Neural cell (in vitro differentiated cells): Measurements from ENCODE around the gene EAF2. TPM values are rescaled to one million over a fixed set of nuclear protein-coding genes. Genes with fewer than 3 reads are reported as not detected.

ENCODE experiments used
- H2AFZ ChIP-seq: fragments of 200-600, 300-800 bp; sonication (generic), shearing (Covaris generic); 2 replicates; pipeline ENCODE4 v1.6.0; 2014; ENCODE audit warnings: low read depth, mild to moderate bottlenecking, antibody characterized with exemption, low read length, moderate library complexity
- H3F3A ChIP-seq: fragments of 200-600 bp; shearing (Covaris generic); 2 replicates; pipeline ENCODE4 v1.6.1; 2016; ENCODE audit warnings: mild to moderate bottlenecking, moderate library complexity, mixed read lengths, antibody characterized with exemption, low read length; ENCODE audit not compliant: insufficient read depth, poor library complexity, severe bottlenecking
- H3K27ac ChIP-seq: fragments of 200-600, 300-800 bp; sonication (generic), shearing (Covaris generic); 2 replicates; pipeline ENCODE4 v1.5.1; 2014; ENCODE audit warnings: mild to moderate bottlenecking, low read length, moderate library complexity
- H3K27me3 ChIP-seq: fragments of 300-800, 200-600 bp; sonication (generic), shearing (Covaris generic); 2 replicates; pipeline ENCODE4 v1.6.0; 2014; ENCODE audit warnings: mild to moderate bottlenecking, low read depth, low read length, moderate library complexity; ENCODE audit not compliant: insufficient read depth
- H3K36me3 ChIP-seq: fragments of 300-800, 200-600 bp; sonication (generic), shearing (Covaris generic); 2 replicates; pipeline ENCODE4 v1.5.1; 2014; ENCODE audit warnings: mild to moderate bottlenecking, antibody characterized with exemption, low read length, moderate library complexity; ENCODE audit not compliant: insufficient read depth
- H3K4me2 ChIP-seq: fragments of 300-800, 200-600 bp; sonication (generic), shearing (Covaris generic); 2 replicates; pipeline ENCODE4 v1.6.0; 2014; ENCODE audit warnings: mild to moderate bottlenecking, low read length
- H3K4me3 ChIP-seq: fragments of 300-800, 200-600 bp; sonication (generic), shearing (Covaris generic); 2 replicates; pipeline ENCODE4 v1.5.1; 2014; ENCODE audit warnings: mild to moderate bottlenecking, low read length, moderate library complexity
- H3K79me2 ChIP-seq: fragments of 200-600 bp; shearing (Covaris generic); replicated peaks from 2 replicates; pipeline ENCODE4 v1.6.0; 2014; ENCODE audit warnings: mild to moderate bottlenecking, low read length, moderate library complexity; ENCODE audit not compliant: insufficient read depth
- H3K9ac ChIP-seq: fragments of 300-800, 200-600 bp; sonication (generic), shearing (Covaris generic); 2 replicates; pipeline ENCODE4 v1.6.1; 2016; ENCODE audit warnings: mild to moderate bottlenecking, low read length, mixed read lengths
- H3K9me2 ChIP-seq: fragments of 200-600 bp; shearing (Covaris generic); 2 replicates; pipeline ENCODE4 v1.6.1; 2016; ENCODE audit warnings: mild to moderate bottlenecking, low read length, mixed read lengths; ENCODE audit not compliant: insufficient read depth
- H3K9me3 ChIP-seq: fragments of 200-600, 300-800 bp; sonication (generic), shearing (Covaris generic); 2 replicates; pipeline ENCODE4 v1.6.1; 2016; ENCODE audit warnings: mild to moderate bottlenecking, mixed run types, low read length, moderate library complexity, mixed read lengths
- H4K20me1 ChIP-seq: fragments of 200-600 bp; shearing (Covaris generic); 2 replicates; pipeline ENCODE4 v1.6.1; 2016; ENCODE audit warnings: mild to moderate bottlenecking, mixed run types; ENCODE audit not compliant: insufficient read depth
- EP300 ChIP-seq: fragments of 450-650 bp; conservative IDR thresholded peaks from 2 replicates; pipeline ENCODE4 v1.6.1; 2014; ENCODE audit warnings: antibody characterized with exemption, mild to moderate bottlenecking, moderate library complexity; ENCODE audit not compliant: poor library complexity, severe bottlenecking
- EZH2 ChIP-seq: fragments of 200-600, 300-800 bp; shearing (Covaris generic), sonication (generic); IDR thresholded peaks from 2 replicates; pipeline ENCODE4 v1.6.1; 2014; ENCODE audit warnings: antibody characterized with exemption, low read length, borderline replicate concordance, mild to moderate bottlenecking; ENCODE audit not compliant: insufficient read depth, poor library complexity, severe bottlenecking
- MXI1 ChIP-seq: fragments of 450-650 bp; conservative IDR thresholded peaks from 2 replicates; pipeline ENCODE4 v1.6.1; 2014; ENCODE audit warnings: antibody characterized with exemption, mild to moderate bottlenecking; ENCODE audit not compliant: poor library complexity, severe bottlenecking
- POLR2AphosphoS5 ChIP-seq: IDR thresholded peaks from 2 replicates; pipeline ENCODE4 v1.6.1; 2012
- RAD21 ChIP-seq: fragments of 450-650 bp; conservative IDR thresholded peaks from 2 replicates; pipeline ENCODE4 v1.6.1; 2014; ENCODE audit warnings: antibody characterized with exemption, mild to moderate bottlenecking, moderate library complexity
- SMC3 ChIP-seq: fragments of 450-650 bp; conservative IDR thresholded peaks from 2 replicates; pipeline ENCODE4 v1.6.1; 2014; ENCODE audit warnings: antibody characterized with exemption, mild to moderate bottlenecking, moderate library complexity; ENCODE audit not compliant: poor library complexity
- TAF1 ChIP-seq: IDR thresholded peaks from 2 replicates; pipeline ENCODE4 v1.6.1; 2012; ENCODE audit warnings: low read depth
- polyA minus RNA-seq: library from RNA; depleted of rRNA, polyadenylated mRNA; stranded (reverse); fragments of >200 nt; gene quantifications from 2 replicates; pipeline ENCODE4 v1.2.3, GENCODE V29; 2014
- polyA plus RNA-seq: library from polyadenylated mRNA; depleted of rRNA; stranded (reverse); fragments of >200 nt; gene quantifications from 2 replicates; pipeline ENCODE4 v1.2.3, GENCODE V29; 2014
- TF ChIP-seq, protein P1 (sequence below): fragments of 450-650 bp; IDR thresholded peaks from 2 replicates; pipeline ENCODE4 v1.5.1; 2014; ENCODE audit warnings: antibody characterized with exemption, mild to moderate bottlenecking, moderate library complexity; ENCODE audit not compliant: poor library complexity, severe bottlenecking
- TF ChIP-seq, protein P2 (sequence below): IDR thresholded peaks from 2 replicates; pipeline ENCODE4 v1.6.1; 2012; ENCODE audit warnings: borderline replicate concordance

Gene EAF2
- 1.2 and 2.0 TPM in 2 replicates for polyA plus RNA-seq
- 5.4 and 6.0 TPM in 2 replicates for polyA minus RNA-seq

DNA sequence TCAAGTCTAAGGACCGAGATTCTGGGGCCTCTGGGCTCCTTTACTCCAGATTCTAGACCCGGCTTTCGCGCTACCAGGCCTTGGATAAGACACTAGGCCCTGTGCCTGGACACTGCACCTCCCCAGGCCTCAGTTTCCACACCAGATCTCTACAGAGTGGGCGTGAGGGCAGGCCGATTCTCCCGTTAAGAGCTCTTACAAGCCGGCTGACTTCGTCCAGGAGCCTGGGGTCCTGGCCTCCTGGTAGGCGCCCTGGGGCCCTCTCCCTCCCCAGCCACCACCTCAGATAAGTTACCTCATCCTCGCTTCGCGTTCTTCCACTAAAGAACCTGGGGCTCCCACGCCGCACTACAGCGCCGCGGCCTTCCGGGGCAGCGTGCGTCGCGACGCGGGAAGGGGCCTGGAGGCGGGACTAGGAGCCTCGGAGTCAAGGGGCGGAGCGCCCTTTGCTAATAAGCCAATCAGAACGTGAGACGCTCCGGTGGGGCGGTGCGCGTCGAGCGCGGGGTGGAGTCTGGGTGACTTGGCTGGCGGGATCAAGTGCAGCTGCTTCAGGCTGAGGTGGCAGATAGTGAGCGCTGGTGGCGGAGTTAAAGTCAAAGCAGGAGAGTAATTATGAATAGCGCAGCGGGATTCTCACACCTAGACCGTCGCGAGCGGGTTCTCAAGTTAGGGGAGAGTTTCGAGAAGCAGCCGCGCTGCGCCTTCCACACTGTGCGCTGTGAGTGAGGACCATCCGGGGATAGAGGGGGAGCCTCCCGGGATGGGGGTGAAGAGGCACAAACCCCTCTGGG, at the start of gene EAF2, which contains the start of gene IQCB1:
Gene EAF2 (plus strand): TSS at position 539 of the 794 bp plus-strand sequence. CDS start 77 bp downstream, at position 616.
Gene IQCB1 (minus strand): TSS at position 390 of the 794 bp plus-strand sequence. CDS start 6,100 bp downstream, outside the sequence.
- peaks cover 7% of the 10 kb centered on the region for H3K27me3 ChIP-seq
- TF ChIP-seq POLR2AphosphoS5 (peak; percentile 45), SMC3 (peak; percentile 49), MXI1 (peak; percentile 93), EP300 (peak; percentile 26), RAD21 (peak; percentile 53), EZH2 (no peak), TAF1 (peak; percentile 52)
- TF ChIP-seq, protein P1, sequence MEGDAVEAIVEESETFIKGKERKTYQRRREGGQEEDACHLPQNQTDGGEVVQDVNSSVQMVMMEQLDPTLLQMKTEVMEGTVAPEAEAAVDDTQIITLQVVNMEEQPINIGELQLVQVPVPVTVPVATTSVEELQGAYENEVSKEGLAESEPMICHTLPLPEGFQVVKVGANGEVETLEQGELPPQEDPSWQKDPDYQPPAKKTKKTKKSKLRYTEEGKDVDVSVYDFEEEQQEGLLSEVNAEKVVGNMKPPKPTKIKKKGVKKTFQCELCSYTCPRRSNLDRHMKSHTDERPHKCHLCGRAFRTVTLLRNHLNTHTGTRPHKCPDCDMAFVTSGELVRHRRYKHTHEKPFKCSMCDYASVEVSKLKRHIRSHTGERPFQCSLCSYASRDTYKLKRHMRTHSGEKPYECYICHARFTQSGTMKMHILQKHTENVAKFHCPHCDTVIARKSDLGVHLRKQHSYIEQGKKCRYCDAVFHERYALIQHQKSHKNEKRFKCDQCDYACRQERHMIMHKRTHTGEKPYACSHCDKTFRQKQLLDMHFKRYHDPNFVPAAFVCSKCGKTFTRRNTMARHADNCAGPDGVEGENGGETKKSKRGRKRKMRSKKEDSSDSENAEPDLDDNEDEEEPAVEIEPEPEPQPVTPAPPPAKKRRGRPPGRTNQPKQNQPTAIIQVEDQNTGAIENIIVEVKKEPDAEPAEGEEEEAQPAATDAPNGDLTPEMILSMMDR, result peak; percentile 52
- TF ChIP-seq, protein P2, sequence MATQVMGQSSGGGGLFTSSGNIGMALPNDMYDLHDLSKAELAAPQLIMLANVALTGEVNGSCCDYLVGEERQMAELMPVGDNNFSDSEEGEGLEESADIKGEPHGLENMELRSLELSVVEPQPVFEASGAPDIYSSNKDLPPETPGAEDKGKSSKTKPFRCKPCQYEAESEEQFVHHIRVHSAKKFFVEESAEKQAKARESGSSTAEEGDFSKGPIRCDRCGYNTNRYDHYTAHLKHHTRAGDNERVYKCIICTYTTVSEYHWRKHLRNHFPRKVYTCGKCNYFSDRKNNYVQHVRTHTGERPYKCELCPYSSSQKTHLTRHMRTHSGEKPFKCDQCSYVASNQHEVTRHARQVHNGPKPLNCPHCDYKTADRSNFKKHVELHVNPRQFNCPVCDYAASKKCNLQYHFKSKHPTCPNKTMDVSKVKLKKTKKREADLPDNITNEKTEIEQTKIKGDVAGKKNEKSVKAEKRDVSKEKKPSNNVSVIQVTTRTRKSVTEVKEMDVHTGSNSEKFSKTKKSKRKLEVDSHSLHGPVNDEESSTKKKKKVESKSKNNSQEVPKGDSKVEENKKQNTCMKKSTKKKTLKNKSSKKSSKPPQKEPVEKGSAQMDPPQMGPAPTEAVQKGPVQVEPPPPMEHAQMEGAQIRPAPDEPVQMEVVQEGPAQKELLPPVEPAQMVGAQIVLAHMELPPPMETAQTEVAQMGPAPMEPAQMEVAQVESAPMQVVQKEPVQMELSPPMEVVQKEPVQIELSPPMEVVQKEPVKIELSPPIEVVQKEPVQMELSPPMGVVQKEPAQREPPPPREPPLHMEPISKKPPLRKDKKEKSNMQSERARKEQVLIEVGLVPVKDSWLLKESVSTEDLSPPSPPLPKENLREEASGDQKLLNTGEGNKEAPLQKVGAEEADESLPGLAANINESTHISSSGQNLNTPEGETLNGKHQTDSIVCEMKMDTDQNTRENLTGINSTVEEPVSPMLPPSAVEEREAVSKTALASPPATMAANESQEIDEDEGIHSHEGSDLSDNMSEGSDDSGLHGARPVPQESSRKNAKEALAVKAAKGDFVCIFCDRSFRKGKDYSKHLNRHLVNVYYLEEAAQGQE, result peak; percentile 31
- no peaks in the 10 kb centered on the region for H3K9me3 ChIP-seq
- H3K36me3 ChIP-seq, result no peaks in the 10 kb centered on the region
- H2AFZ ChIP-seq, result peak within 1 kb of the TSS; percentile 72
- peak within 1 kb of the TSS; percentile 89 for H3K4me2 ChIP-seq
- H3K27ac ChIP-seq, result peak within 1 kb of the TSS; percentile 32
- no peaks in the 10 kb centered on the region for H4K20me1 ChIP-seq
- H3K9me2 ChIP-seq, result no peaks in the 10 kb centered on the region
- H3K4me3 ChIP-seq, result peak within 1 kb of the TSS; percentile 82
- H3K9ac ChIP-seq, result peak within 1 kb of the TSS; percentile 68
- H3K79me2 ChIP-seq, result peaks cover 8% of the 10 kb centered on the region
- peaks cover 4% of the 10 kb centered on the region for H3F3A ChIP-seq

DNA sequence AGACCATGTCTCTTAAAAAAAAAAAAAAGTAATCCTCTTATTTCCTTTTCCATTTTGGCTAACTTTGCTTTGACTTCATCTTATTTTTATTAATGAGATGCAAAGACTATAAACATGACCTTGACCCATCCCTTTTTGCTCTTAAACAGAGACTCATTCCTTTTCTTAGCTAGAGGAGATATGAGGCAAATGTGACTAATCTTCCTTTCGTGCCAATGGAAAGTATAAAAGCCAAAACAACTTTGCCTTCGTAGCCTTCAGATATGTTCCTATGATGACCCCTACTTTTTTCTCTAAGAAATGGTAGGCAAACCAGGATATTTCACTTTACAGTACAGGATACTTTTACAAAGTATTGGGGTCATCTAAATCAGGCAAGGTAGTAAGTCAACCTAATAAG, 48.5 kb upstream of the EAF2 start:
- no peak overlapping the region for H3K4me3 ChIP-seq
- H3F3A ChIP-seq, result no peaks in the 10 kb centered on the region
- no peaks in the 10 kb centered on the region for H4K20me1 ChIP-seq
- H3K27ac ChIP-seq, result no peak overlapping the region
- H3K4me2 ChIP-seq, result no peak overlapping the region
- H3K9me2 ChIP-seq, result no peaks in the 10 kb centered on the region
- no peaks in the 10 kb centered on the region for H3K9me3 ChIP-seq
- H3K79me2 ChIP-seq, result no peaks in the 10 kb centered on the region
- H2AFZ ChIP-seq, result no peak overlapping the region
- H3K27me3 ChIP-seq, result no peaks in the 10 kb centered on the region
- H3K9ac ChIP-seq, result no peak overlapping the region
- H3K36me3 ChIP-seq, result peaks cover 2% of the 10 kb centered on the region
- TF ChIP-seq SMC3 (no peak), MXI1 (no peak), RAD21 (no peak), POLR2AphosphoS5 (no peak), EP300 (no peak), TAF1 (no peak), EZH2 (no peak)
- TF ChIP-seq, protein P1, result no peak
- TF ChIP-seq, protein P2, result no peak
